NCI-H2196 treated with DMSO at 0.1 percent for 48 hours (cell line): Measurements from ENCODE around the gene RRM2.
"Not testable (repeated sequence)": the region's sequence is repeated elsewhere in the genome, so short reads cannot be mapped to it uniquely, and the experiment has no call there.

ENCODE experiments used
- DNase-seq: peaks from one replicate; lab custom pipeline; 2025; ENCODE audit not compliant: unreplicated experiment; lab: John Stamatoyannopoulos, UW

RRM2 gene

GRCh38 chr2:10128420-10128819, 5.9 kb downstream of the RRM2 start:
- no peak for DNase-seq

GRCh38 chr2:10129490-10129889, 7.0 kb downstream of the RRM2 start:
- no peak for DNase-seq

GRCh38 chr2:10132043-10132575, 9.6 kb downstream of the RRM2 start:
- no peak for DNase-seq

- DNase-seq, result no peak
These were observed 10.1 kb downstream of the RRM2 start for GRCh38 chr2:10132596-10132995.

GRCh38 chr2:10132996-10133647, 10.6 kb downstream of the RRM2 start:
- no peak for DNase-seq

GRCh38 chr2:10135296-10136089, 13.0 kb downstream of the RRM2 start:
- DNase-seq, result no peak

GRCh38 chr2:10136101-10136934, 13.8 kb downstream of the RRM2 start:
- no peak for DNase-seq

GRCh38 chr2:10137053-10137843, 14.7 kb downstream of the RRM2 start:
- no peak for DNase-seq

- DNase-seq, result no peak
These were observed 17.0 kb downstream of the RRM2 start for GRCh38 chr2:10139536-10139935.

- DNase-seq, result no peak
These were observed 18.5 kb downstream of the RRM2 start for GRCh38 chr2:10140841-10141610.

- peak; percentile 34 for DNase-seq
These were observed 19.4 kb downstream of the RRM2 start for GRCh38 chr2:10141736-10142639.

- no peak for DNase-seq
These were observed 20.1 kb downstream of the RRM2 start for GRCh38 chr2:10142640-10142965.

- no peak for DNase-seq
These were observed 22.4 kb downstream of the RRM2 start for GRCh38 chr2:10144771-10145518.

- no peak for DNase-seq
These were observed 23.2 kb downstream of the RRM2 start for GRCh38 chr2:10145519-10146357.

- DNase-seq, result no peak
These were observed 23.9 kb downstream of the RRM2 start for GRCh38 chr2:10146366-10147005.

GRCh38 chr2:10147050-10147660, 24.6 kb downstream of the RRM2 start:
- DNase-seq, result not testable (repeated sequence)
